Breast epithelium (tissue), 3 donors: ENCODE data around the gene ZNF648.

ENCODE experiments used
- POLR2A ChIP-seq: fragments of 450-650 bp; IDR thresholded peaks from one replicate; pipeline ENCODE4 v1.6.1; 2016; ENCODE audit warnings: antibody characterized with exemption, mild to moderate bottlenecking, moderate library complexity
- POLR2AphosphoS5 ChIP-seq, 3 donors: sonication (generic); formaldehyde crosslinking; IDR thresholded peaks; one replicate each; pipeline ENCODE4 v1.6.1; 2017; ENCODE audit warnings: antibody characterized with exemption in 3 of 3
- TF ChIP-seq, protein P1 (sequence below), 3 donors: fragments of 450-650 bp; IDR thresholded peaks; one replicate each; pipeline ENCODE4 v1.5.1; 2016 to 2017; ENCODE audit warnings: antibody characterized with exemption in 3 of 3, mild to moderate bottlenecking in 3 of 3, moderate library complexity in 3 of 3

DNA sequence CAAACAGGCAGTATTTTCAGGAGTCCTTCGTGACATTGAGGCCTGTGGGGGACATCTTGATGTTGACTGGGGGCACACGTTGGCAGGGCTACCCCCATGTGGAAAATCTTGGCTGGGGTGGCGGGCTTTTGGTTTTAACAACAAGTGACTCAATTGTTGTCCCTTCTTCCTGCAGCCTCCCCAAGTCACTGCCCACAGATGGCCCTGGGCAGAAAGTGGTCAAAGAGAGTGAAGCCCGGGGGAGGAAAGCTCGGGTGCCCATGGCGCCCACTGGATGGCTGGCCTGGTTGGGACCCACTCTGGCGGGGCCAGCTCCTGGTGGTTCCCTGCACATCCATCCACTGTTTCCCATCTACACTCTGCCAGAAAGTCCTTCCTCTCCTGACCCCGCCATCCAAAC, 24.6 kb upstream of the ZNF648 start:
- TF ChIP-seq, protein P1, sequence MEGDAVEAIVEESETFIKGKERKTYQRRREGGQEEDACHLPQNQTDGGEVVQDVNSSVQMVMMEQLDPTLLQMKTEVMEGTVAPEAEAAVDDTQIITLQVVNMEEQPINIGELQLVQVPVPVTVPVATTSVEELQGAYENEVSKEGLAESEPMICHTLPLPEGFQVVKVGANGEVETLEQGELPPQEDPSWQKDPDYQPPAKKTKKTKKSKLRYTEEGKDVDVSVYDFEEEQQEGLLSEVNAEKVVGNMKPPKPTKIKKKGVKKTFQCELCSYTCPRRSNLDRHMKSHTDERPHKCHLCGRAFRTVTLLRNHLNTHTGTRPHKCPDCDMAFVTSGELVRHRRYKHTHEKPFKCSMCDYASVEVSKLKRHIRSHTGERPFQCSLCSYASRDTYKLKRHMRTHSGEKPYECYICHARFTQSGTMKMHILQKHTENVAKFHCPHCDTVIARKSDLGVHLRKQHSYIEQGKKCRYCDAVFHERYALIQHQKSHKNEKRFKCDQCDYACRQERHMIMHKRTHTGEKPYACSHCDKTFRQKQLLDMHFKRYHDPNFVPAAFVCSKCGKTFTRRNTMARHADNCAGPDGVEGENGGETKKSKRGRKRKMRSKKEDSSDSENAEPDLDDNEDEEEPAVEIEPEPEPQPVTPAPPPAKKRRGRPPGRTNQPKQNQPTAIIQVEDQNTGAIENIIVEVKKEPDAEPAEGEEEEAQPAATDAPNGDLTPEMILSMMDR (IDR thresholded peaks at IDR 0.05): no peak
- no peak for TF ChIP-seq POLR2A
- no peak for TF ChIP-seq POLR2AphosphoS5 (IDR thresholded peaks at IDR 0.05)
